SK-N-SH (cell line): Measurements from ENCODE around the gene P3H2.

Source experiments
- EP300 ChIP-seq, 2 experiments: IDR thresholded peaks; 2 replicates each; pipeline versions ENCODE4 v1.4.0 to v1.6.1; 2012; ENCODE audit warnings: borderline replicate concordance in 1 of 2, low read depth in 1 of 2, low read length in 1 of 2
- MAX ChIP-seq: IDR thresholded peaks from 2 replicates; pipeline ENCODE4 v1.4.0; 2012; ENCODE audit warnings: low read depth
- POLR2AphosphoS5 ChIP-seq: IDR thresholded peaks from 2 replicates; pipeline ENCODE4 v1.6.1; 2012; ENCODE audit warnings: low read depth, low read length
- RAD21 ChIP-seq: IDR thresholded peaks from 2 replicates; pipeline ENCODE4 v1.6.1; 2012; ENCODE audit warnings: mild to moderate bottlenecking, low read length
- RXRA ChIP-seq: IDR thresholded peaks from 2 replicates; pipeline ENCODE4 v1.4.0; 2012; ENCODE audit warnings: low read depth, mild to moderate bottlenecking, borderline replicate concordance
- TF ChIP-seq, protein P1 (sequence below): fragments of 200-600 bp; sonication (generic); IDR thresholded peaks from 2 replicates; pipeline ENCODE4 v1.6.1; 2017; ENCODE audit warnings: antibody characterized with exemption, mild to moderate bottlenecking, moderate library complexity

GRCh38 chr3:190158261-190158660, 37.6 kb upstream of the P3H2 start:
- TF ChIP-seq RXRA = no peak
- TF ChIP-seq, protein P1, sequence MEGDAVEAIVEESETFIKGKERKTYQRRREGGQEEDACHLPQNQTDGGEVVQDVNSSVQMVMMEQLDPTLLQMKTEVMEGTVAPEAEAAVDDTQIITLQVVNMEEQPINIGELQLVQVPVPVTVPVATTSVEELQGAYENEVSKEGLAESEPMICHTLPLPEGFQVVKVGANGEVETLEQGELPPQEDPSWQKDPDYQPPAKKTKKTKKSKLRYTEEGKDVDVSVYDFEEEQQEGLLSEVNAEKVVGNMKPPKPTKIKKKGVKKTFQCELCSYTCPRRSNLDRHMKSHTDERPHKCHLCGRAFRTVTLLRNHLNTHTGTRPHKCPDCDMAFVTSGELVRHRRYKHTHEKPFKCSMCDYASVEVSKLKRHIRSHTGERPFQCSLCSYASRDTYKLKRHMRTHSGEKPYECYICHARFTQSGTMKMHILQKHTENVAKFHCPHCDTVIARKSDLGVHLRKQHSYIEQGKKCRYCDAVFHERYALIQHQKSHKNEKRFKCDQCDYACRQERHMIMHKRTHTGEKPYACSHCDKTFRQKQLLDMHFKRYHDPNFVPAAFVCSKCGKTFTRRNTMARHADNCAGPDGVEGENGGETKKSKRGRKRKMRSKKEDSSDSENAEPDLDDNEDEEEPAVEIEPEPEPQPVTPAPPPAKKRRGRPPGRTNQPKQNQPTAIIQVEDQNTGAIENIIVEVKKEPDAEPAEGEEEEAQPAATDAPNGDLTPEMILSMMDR = no peak
- no peak for TF ChIP-seq POLR2AphosphoS5
- no peak for TF ChIP-seq RAD21
- no peak for TF ChIP-seq MAX
- TF ChIP-seq EP300 (IDR thresholded peaks at IDR 0.05; ENCODE audit: borderline replicate concordance in 1 of 2, low read depth in 1 of 2, low read length in 1 of 2) = no peak
